HG03108 (cell line): ENCODE measurements around the gene ATP6V0C.
A peak's percentile ranks its signal among the peaks of the same experiment; 100 is the strongest.
"Not testable (repeated sequence)": the region's sequence is repeated elsewhere in the genome, so short reads cannot be mapped to it uniquely, and the experiment has no call there.

Source experiments
- ATAC-seq: cut with Tn5 transposase; IDR thresholded peaks from one replicate; pipeline ENCODE4 v1.9.1; 2021; ENCODE audit warnings: moderate library complexity; ENCODE audit not compliant: unreplicated experiment

ATP6V0C gene

DNA sequence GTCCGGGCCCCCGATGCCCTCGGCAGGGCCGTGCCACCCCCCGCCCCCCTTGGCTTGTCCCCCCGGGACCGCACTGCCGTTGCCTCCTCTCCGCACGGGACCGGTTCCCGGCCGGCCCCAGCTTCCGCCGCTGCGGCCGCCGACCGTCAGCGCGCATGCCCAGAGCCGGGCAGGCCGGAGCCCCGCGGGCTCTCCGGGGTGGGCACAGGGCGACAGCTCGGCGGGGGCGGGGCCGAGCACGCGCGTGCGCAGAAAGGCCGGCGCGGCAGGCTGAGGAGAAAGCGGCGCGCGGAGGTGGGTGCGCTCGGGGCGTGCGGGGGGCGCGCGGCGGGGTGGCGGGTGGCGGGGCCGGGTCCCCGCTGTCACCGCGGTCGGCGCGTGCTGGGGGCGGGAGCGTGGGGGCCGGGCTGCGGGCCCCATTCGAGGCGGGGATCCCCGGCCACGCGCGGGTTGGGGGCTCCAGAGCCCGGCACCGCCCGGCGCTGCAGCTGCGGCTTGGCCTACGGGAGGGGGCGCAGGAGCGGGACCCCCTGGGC, 38.8 kb upstream of the ATP6V0C start, which contains the start of gene TBC1D24:
TBC1D24 (plus strand) TSS at position 251 of the 536 bp plus-strand sequence. CDS start 21,022 bp downstream, outside the sequence.
- ATAC-seq, result peak; percentile 44

DNA sequence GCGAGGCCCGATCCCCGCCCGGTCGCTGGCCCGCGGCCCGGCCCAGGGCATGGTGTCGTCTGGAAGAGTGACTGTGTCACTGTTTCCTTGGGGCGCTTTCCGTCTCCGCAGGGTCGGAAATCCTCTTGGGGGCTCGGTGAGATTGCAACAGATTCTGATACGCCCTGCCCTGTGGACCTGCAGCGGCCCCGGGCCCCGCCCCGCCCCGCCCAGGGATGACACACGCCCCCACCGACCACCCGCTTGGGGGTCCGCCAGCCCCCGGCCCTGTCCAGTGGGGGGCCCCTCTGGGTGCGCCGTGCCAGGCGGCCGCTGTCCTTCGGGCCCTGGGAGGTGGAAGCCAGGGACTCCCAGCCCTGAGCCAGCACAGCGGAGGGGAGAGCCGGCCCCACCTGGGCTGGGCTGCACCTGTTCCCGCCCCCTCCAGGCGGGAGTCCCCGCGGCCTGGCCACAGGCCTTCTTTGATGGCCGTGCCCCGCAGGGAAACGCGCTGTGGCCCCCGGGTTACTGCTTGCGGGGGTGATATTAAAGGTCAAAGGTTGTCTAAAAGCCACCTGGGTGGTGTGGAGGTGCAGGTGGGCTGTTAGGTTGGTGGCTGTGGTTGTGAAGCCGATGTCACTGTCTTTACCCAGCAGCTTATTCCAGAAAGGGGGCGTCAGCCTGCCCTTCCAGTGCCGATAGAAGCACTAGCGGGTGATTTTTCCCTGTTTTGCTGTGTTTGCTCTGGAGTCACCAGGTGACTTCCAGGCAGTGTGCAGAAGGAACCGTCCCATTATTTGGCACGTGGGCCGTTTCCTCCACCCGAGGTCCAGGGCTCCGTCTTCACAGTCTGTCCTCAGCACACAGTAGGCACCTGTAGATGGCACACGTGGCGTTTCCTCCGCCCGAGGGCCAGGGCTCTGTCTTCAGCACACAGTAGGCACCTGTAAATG, 38.1 kb upstream of the ATP6V0C start:
- ATAC-seq, result peak; percentile 4

DNA sequence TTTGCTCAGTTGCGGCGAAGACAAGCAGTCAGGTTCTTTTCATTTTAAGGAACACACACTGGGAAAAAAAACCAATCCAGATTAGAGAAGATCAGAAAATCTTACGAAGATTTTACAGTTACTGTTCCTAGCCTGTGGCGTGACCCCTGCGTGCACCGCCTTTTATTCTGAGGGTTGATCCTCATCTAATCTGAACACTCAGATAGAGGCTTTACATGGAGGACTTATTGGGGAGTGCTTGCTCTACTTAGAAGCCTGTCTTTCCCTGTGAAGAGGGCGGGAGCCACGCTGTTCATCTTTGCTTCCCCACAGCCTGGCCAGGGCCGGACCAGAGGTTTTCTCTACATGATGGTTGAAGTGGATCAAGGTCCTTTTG, 37.4 kb upstream of the ATP6V0C start:
- no peak for ATAC-seq

DNA sequence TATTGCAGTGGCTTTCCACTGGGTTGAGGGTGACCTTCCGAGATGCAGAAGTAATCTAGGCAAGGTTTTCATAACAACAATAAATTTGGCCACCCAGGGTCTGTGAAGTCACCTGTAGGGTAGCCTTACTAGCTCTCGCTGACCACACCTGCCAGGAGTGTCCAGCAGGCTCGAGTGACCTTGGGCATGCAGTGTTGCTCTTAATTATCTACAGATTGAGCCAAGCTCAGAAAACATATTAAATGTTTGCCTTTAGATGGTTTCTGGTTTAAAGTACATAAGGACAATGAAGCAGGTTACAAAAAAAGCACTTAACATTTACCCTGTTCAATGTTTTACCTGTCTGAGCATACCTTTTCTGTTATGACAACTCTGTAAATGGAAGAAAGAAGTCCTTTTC, 37.0 kb upstream of the ATP6V0C start:
- ATAC-seq, result no peak

DNA sequence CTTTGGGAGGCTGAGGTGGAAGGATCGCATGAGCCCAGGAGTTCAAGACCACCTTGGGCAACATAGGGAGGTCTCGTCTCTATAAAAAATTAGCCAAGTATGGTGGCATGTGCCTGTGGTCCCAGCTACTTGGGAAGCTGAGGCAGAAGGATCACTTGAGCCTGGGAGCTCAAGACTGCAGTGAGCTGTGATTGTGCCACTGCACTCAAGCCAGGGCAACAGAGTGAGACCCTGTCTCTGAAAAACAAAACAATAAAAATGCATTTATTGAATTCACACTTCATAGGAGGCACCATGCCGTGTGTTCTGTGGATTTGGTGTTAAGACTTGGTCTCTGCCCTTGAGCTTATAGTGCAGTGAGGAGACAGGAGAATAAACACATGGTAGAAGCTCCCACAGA, 36.4 kb upstream of the ATP6V0C start:
- ATAC-seq, result no peak

DNA sequence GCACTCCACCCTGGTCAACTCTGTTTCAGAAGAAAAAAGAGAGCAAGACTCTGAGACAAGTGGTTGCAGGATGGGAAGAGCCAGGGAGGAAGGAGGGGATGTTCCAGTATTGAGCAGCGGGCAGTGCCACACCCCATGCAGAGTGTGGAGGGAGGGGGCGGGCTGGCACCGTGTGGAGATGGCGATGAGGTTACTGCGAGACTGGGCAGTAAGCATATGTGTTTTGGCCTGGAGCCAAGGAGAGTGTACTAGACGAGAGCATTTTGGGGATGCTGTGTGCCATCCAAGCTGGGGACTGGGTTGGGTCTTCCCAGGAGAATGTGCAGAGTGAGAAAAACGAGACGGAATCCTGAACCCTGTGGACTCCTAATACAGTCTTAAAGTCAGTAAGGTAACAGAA, 35.5 kb upstream of the ATP6V0C start:
- no peak for ATAC-seq

DNA sequence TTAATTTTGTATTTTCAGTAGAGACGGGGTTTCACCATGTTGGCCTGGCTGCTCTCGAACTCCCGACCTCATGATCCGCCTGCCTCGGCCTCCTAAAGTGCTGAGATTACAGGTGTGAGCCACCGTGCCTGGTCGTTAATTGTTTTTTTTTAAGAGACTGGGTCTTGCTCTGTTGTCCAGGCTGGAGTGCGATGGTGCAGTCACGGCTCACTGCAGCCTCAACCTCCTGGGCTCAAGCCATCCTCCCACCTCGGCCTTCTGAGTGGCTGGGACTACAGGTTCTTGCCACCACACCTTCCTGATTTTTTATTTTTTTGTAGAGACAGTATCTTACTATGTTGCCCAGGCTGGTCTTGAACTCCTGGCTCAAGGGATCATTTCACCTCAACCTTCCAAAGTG, 33.8 kb upstream of the ATP6V0C start:
- not testable (repeated sequence) for ATAC-seq

DNA sequence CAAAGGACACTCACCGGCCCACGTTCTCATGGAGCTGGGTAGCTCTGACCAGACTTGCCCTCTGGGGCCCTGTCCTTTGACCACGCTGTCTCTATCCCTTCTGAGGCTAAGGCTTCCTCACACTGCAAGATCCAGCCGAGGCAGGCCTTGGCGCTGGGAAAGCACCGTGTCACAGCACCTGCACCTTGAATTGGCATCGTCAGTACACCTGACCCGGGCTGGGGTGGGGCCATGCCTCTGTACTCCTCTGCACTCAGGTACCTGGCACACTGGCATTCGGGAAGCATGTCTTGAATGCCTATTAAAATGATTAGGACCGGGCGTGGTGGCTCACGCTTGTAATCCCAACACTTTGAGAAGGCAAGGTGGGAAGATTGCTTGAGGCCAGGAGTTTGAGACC, 32.8 kb upstream of the ATP6V0C start:
- ATAC-seq, result no peak

DNA sequence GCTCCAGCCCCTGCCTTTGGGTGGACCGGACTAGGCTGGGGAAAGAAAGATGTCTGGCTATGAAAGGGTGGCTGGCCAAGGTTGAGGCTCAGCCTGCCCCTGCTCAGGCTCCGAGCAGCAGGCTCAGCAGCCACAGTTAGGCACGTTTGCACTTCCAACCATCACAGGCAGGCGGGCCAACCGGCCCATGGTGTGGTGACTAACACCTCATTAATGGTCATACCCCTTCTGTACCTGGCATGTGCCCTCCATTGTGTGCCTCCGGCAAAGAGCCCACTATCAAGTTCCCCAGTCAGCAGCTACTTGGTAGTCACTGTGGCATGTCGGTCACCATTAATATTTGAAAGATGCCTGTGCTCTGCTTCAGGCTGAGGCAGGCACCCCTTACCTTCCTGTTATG, 32.1 kb upstream of the ATP6V0C start:
- no peak for ATAC-seq

DNA sequence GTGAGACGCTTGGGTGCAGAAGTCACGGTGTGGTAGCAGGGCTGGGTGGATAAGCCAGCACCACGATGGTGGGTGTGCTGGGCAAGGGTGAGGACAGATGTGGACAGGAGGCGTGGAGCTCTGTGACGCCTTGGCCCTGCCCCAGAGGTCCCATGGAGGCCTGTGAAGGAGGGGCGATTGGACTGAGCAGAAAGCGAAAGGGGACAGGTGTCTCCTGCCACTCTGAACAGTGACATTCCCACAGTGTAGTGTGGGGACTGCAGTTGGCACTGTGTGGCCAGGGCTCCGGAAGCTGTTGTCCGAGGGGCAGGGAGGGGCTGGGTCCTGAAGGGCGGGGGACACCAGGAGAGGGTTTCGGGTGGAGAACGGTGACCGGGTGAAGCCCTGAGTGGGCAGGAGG, 31.5 kb upstream of the ATP6V0C start:
- no peak for ATAC-seq

DNA sequence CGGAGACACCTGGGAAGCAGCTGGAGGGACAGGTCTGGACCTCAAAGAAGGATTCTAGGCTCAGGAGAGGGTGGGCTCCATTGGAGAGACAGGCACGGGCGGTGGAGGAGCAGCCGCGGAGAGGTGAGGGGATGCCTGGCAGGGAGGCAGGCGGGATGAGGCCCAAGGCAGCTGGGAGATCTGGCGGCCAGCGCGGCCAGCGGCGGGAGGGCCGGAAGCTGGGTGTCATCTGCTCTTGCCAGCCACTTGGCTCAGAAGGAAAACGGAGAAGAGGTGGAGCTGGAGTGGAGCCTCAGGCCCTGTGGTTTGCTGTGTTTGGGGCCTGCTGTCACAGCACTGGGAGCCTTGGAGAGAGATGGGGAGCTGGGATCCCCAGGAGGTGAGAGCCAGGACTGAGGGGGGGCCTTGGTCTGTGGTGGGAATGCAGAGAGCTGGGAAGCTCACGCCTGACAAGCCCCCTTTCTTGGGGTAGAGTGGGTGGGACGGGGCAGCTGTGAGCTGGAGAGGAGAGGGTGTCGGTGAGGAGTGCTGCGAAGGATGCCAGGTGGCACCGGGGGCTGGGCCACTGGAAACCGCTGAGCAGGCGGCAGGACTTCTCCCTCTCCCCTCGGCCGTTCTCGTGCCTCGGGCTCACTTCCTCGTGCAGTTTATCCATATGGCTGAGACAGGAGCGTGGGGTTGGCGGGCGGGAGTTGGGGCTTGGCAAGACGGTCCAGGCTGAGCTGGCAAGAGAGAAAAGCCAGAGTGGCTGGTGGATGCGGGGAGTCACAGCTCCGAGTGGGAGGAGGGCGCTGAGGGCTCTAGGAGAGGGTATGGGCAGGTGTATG, 30.8 kb upstream of the ATP6V0C start:
- no peak for ATAC-seq

DNA sequence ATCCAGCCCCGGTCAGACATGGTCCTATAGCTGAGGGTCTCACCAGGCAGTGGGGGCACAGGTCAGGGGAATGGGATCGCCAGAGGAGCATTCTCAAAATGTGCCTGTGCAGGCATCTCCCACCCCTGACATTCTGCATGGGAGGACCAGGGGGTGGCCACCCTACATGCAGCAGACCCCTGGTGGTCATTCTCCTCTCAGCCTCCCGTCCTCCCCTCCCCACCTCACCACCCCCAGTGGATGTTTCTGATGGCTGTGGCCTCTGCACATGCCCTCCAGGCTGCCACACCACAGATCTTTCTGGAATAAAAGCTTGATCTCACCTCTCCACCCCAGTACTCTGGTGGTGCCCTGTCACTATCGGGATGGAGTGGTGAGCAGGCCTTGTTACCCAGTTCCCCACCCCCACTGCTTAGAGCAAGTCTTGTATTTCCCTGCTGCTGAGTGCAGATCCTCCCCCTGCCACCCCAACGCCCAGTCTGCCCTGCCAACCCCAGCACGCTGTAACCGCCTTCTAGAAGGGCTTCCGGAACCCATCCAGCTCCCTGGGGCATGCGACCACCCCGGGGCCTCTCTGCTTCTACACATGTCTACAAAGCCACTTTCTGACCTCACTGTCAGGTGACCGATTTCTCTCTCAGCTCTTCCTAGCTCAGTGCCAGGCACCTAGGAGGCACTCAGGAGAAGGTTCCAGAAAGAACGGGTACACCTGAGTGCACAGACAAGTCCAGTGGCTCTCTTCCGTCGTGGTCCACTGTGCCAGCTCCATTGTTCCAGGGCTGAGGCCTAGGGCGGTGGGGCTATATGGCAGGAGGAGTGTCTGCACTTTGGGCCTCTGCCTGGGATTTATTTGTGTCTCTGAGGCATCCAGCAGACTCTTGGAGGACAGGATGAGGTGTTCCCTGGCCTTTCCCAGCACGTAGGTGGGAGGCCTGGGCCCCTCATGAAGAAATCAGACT, 29.5 kb upstream of the ATP6V0C start:
- no peak for ATAC-seq

DNA sequence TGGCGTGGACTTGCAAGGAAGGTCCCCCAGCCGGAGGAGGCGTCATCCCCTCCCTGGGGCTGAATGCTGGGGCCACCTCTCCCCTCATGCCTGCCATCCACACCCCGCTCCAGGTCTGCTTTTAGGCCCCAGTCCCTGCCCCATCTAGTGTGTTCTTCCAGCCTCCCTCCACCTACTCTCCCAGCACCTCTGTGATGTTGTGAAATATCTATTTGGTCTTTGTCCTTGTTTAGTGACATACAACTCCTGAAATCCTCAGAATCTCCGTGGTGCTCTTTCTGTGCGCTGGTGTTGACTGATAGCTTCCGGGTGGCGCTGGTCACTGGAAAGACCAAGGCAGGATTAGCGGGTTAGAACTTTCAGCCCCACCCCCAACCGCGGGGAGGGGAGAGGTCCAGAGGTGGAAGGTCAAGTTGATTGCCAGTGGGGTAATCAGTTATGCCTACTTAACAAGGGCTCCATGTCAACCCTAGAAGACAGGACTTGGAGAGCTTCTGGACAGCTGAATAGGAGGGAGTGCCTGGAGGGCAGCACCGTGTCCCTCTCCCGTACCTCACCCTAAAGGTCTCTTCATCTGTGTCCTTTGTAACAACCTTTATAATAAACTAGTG, 28.7 kb upstream of the ATP6V0C start:
- ATAC-seq, result no peak

DNA sequence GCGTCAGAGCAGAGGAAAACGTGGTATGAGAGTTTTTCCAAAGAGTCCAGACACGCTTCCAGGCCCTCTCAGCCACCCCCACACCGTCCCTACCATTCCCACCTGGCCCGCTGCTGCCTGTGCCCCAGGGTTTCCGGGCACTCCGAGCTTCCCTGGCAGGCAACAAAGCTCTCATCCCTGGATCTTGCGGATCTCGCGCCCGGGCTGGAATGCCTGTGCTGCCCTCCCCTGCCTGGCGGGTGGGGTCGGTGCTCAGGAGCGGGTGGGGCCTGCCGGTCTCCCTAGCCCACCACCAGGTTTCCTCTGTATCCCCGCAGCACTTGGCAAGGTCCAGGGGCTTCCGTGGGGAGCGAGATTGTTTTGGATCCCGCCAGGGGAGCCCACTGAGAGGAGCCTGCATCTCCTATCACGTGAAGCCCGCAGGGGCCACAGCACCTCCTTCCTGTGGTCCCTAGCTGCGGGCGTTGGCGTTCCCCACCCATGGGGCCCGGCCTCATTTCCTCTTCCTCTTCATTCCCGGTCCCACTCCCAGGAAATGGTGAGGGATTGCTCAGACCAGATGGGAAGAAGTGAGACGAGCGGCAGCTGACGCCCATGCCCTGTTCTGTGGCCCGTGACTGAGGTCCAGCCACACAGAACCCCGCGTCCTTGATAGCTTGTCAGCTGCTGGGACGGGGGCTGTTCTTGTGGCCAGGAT, 27.8 kb upstream of the ATP6V0C start:
- no peak for ATAC-seq

DNA sequence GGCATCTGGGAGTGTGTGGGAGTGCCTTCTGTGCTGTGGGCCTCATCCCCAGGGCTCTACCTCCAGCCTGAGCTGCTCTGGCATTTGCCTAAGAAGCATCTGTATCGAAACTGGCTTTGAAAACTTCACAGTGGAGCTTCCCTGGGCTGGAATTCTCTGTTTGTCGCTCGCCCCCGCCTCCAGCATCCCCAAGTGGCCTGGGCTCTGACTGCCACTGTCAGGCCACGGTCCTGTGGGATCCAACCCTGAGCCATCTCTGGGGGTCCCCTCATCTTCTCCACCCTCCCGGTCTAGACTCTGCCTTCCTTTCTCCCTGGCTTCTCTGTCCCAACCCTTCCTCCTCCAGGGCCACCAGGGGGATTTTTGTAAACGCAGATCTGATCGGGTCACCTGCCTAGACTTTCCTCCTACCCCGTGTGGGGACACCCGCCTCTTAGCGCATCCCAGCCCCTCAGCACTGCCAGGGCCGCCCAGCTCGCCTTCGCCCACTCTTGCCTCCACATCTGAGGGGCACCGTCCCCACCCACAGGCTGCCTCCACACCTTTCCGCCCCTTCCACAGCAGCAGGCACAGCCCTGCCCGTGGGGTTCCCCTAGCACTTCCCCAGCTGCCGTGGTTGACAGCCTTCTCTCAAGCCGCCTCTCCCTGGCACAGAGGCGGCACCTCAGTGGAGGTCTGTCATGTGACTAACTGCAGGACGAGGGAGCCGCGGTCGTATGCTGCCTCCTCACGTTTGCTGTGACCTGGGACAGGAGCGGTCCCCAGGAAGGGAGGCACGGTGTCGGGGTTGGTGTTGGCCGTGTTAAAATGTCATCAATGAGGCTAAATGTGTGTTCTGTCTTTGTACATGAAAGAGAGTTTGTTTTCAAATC, 26.9 kb upstream of the ATP6V0C start:
- peak; percentile 82 for ATAC-seq

DNA sequence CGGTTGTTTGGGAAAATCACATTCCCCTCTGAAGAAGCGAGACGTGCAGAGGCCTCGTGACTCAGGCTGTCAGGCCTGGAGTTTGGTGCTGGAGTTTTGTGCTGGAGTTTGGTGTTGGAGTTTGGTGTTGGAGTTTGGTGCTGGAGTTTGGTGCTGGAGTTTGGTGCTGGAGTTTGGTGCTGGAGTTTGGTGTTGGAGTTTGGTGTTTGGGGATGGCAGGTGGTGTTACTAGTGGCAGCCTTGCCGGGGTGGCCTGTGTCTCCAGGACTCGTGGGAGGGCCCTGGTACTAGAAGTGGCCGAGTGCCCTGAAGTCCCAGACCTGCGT, 26.3 kb upstream of the ATP6V0C start:
- ATAC-seq, result no peak

DNA sequence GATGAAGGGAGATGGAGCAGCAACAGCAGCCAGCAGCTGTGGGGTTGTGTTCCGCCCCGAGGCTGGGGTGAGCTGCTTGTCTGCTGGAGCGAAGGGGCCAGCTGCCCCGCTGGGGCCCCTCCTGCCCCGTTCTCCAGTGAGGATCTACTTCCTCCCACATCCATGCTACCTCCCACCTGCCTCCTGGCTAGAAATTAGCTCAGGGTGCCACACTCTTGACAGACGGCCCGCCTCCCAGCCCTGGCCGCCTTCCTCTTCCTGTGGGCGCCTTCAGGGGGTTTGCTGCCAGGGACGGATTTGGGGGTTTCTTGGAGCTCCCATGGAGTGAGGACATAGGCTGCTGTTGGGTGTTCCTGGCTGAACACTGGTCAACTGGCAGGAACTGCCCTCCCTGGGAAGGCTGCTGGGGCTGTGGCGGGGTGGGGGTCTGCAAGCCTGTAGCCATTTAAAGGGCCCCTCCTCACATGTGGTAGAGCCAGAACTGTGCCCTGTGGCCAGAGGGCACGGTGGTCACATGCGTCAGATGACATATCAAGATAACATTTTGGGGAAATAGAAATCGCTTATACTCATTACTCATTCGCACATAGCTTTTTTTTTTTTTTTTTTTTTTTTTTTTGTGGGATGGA, 25.7 kb upstream of the ATP6V0C start:
- no peak for ATAC-seq

DNA sequence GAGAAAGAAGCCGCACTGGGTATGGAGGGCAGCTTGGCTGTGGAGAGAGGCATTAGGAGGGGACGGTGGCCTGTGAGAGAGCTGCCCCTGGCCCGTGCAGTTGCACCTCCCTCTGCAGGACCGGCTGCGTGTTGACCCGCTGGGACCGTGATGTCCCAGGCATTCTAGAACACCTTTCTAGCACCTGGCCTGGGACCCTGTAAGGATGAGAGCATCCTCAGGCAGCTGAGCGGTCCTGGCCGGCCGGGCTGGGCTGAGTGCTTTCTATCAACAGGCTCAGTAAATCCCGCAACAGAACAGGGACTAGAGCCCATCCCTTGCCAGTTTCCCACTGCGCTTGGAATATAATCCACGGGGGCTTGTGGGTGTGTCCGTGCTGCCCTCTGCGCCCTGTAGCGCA, 24.2 kb upstream of the ATP6V0C start:
- ATAC-seq, result no peak
